Endothelial cell of umbilical vein (primary cell): ENCODE measurements around the gene CDK5. TPM values are rescaled to one million over a fixed set of nuclear protein-coding genes. Genes with fewer than 3 reads are reported as not detected.

Experiments used
- BruUV-seq: library from RNA; stranded (reverse); fragments of 400-500 nt; replicated peaks from 2 replicates; lab custom pipeline; 2021; lab: Mats Ljungman, UMichigan
- CTCF ChIA-PET: fragments of 300-600, 350-600 bp; sonication (Branson Sonifier 250); formaldehyde crosslinking; loops from one replicate; lab custom pipeline; 2021; ENCODE audit warnings: antibody characterized with exemption, inconsistent platforms; lab: Charles Lee
- POLR2A ChIA-PET: fragments of 300-600, 350-600 bp; sonication (Branson Sonifier 250); formaldehyde crosslinking; loops from one replicate; lab custom pipeline; 2021; ENCODE audit warnings: antibody characterized with exemption, inconsistent platforms; lab: Charles Lee
- DNase-seq: peaks from one replicate; pipeline ENCODE4 v3.0.0-alpha.2; 2011; ENCODE audit warnings: low read depth, low spot score
- FAIRE-seq: peaks from 2 replicates; lab custom pipeline; 2011; peaks lifted over from hg19 to GRCh38; lab: Jason Lieb, UNC
- H2AFZ ChIP-seq: 2 replicates; pipeline ENCODE4 v1.6.0; 2012; ENCODE audit warnings: low read depth, low read length, control low read depth, inconsistent platforms
- H3K27ac ChIP-seq: 2 replicates; pipeline ENCODE4 v1.5.1; 2011; ENCODE audit warnings: low read depth, mild to moderate bottlenecking, control low read depth, low read length, moderate library complexity; ENCODE audit not compliant: insufficient read depth
- H3K27me3 ChIP-seq, 2 experiments: 2 replicates each; pipeline versions ENCODE4 v1.6.0 to v1.6.1; 2011; ENCODE audit warnings: low read length in 2 of 2, mixed read lengths in 1 of 2; ENCODE audit not compliant: control insufficient read depth in 2 of 2, insufficient read depth in 2 of 2
- H3K36me3 ChIP-seq, 2 experiments: 2 replicates in 1 of 2; 3 replicates in 1 of 2; pipeline ENCODE4 v1.5.1; 2011; ENCODE audit warnings: low read length in 2 of 2, mild to moderate bottlenecking in 1 of 2, moderate library complexity in 1 of 2; ENCODE audit not compliant: control insufficient read depth in 2 of 2, insufficient read depth in 2 of 2; ENCODE audit errors: extremely low read depth in 1 of 2
- H3K4me1 ChIP-seq: 3 replicates; pipeline ENCODE4 v1.5.1; 2011; ENCODE audit warnings: mild to moderate bottlenecking, low read length; ENCODE audit not compliant: control insufficient read depth, insufficient read depth; ENCODE audit errors: extremely low read depth
- H3K4me2 ChIP-seq: 2 replicates; pipeline ENCODE4 v1.6.1; 2011; ENCODE audit warnings: low read length, control low read depth, mixed read lengths; ENCODE audit not compliant: insufficient read depth
- H3K4me3 ChIP-seq, 3 experiments: fragments of 200-600 bp in 1 of 3; sonication (generic), shearing (Covaris generic) in 1 of 3; replicated peaks in 1 of 3; 2 replicates each; pipeline ENCODE4 v1.5.1; 2011 to 2016; ENCODE audit warnings: control low read depth in 3 of 3, low read length in 3 of 3, mild to moderate bottlenecking in 2 of 3, inconsistent platforms in 1 of 3, low read depth in 1 of 3, moderate library complexity in 1 of 3; ENCODE audit not compliant: insufficient read depth in 1 of 3
- H3K79me2 ChIP-seq: 2 replicates; pipeline ENCODE4 v1.6.0; 2012; ENCODE audit warnings: low read length, inconsistent platforms; ENCODE audit not compliant: control insufficient read depth, insufficient read depth
- H3K9ac ChIP-seq: replicated peaks from 2 replicates; pipeline ENCODE3; 2011; ENCODE audit warnings: low read length, control low read depth; ENCODE audit not compliant: insufficient read depth; ENCODE audit errors: extremely low read depth
- H3K9me1 ChIP-seq: replicated peaks from 3 replicates; pipeline ENCODE4 v1.6.0; 2011; ENCODE audit warnings: mild to moderate bottlenecking, low read length; ENCODE audit not compliant: control insufficient read depth, insufficient read depth; ENCODE audit errors: extremely low read depth
- H3K9me3 ChIP-seq: replicated peaks from 2 replicates; pipeline ENCODE4 v1.5.1; 2012; ENCODE audit warnings: low read length, inconsistent platforms; ENCODE audit not compliant: control insufficient read depth, insufficient read depth
- H4K20me1 ChIP-seq: replicated peaks from 2 replicates; pipeline ENCODE3; 2011; ENCODE audit warnings: mild to moderate bottlenecking, low read length; ENCODE audit not compliant: control insufficient read depth, insufficient read depth; ENCODE audit errors: extremely low read depth
- CTCF ChIP-seq, 2 donors: IDR thresholded peaks; 1 replicate in 1 of 2; 2 replicates in 1 of 2; pipeline ENCODE4 v1.5.1; 2011; ENCODE audit warnings: low read length in 2 of 2, mild to moderate bottlenecking in 2 of 2, moderate library complexity in 2 of 2, control low read depth in 1 of 2, inconsistent platforms in 1 of 2, low read depth in 1 of 2; ENCODE audit not compliant: insufficient read depth in 1 of 2; ENCODE audit errors: extremely low read depth in 1 of 2
- EZH2 ChIP-seq: IDR thresholded peaks from 2 replicates; pipeline ENCODE4 v1.6.1; 2012; ENCODE audit warnings: borderline replicate concordance, low read depth, mild to moderate bottlenecking, moderate library complexity, low read length, inconsistent platforms; ENCODE audit not compliant: severe bottlenecking
- FOS ChIP-seq: IDR thresholded peaks from 2 replicates; pipeline ENCODE4 v1.6.1; 2011; ENCODE audit warnings: mild to moderate bottlenecking, low read length, moderate library complexity, borderline replicate concordance; ENCODE audit not compliant: insufficient read depth
- GATA2 ChIP-seq: IDR thresholded peaks from 2 replicates; pipeline ENCODE4 v1.7.0; 2011; ENCODE audit warnings: low read depth, mild to moderate bottlenecking, moderate library complexity, mixed read lengths, low read length; ENCODE audit not compliant: insufficient read length, insufficient read depth
- JUN ChIP-seq: IDR thresholded peaks from 2 replicates; pipeline ENCODE4 v1.6.1; 2011; ENCODE audit warnings: borderline replicate concordance, low read depth; ENCODE audit not compliant: insufficient read length, insufficient read depth
- MAX ChIP-seq: IDR thresholded peaks from 2 replicates; pipeline ENCODE4 v1.6.1; 2011; ENCODE audit not compliant: insufficient read depth, insufficient read length
- MYC ChIP-seq: IDR thresholded peaks from one replicate; pipeline ENCODE4 v1.6.1; 2011; ENCODE audit warnings: mild to moderate bottlenecking, low read depth, low read length
- POLR2A ChIP-seq: IDR thresholded peaks from 2 replicates; pipeline ENCODE4 v1.6.1; 2012; ENCODE audit warnings: low read depth, mild to moderate bottlenecking, control low read depth, low read length
- POLR2AphosphoS5 ChIP-seq: IDR thresholded peaks from 2 replicates; pipeline ENCODE4 v1.6.1; 2012; ENCODE audit warnings: low read depth, mild to moderate bottlenecking, control low read depth, low read length, moderate library complexity; ENCODE audit not compliant: insufficient read depth
- dilution Hi-C: fragments of 300-500 bp; cut with MboI; formaldehyde crosslinking; loops from one replicate; pipeline ENCODE4 v1.15.0; 2019; ENCODE audit warnings: low sequenced_read_pairs; ENCODE audit not compliant: extremely low pct_ligation_motif_present
- intact Hi-C: fragments of 100-400 bp; cut with micrococcal nuclease; formaldehyde crosslinking; loops from one replicate; pipeline ENCODE4 v1.10.0; 2022
- polyA plus RNA-seq, 4 experiments: library from polyadenylated mRNA; depleted of rRNA in 3 of 4; stranded (reverse) in 3 of 4; unstranded in 1 of 4; fragments of >200 nt; gene quantifications; 2 replicates each; pipeline versions ENCODE4 v1.2.1 to v1.2.3, GENCODE V29; 2011 to 2012; ENCODE audit warnings: missing spikeins in 1 of 4
- total RNA-seq: library from RNA; stranded (reverse); gene quantifications from 2 replicates; pipeline ENCODE4 v1.2.3, GENCODE V29; 2021

Gene CDK5
- total and polyA plus RNA-seq, 2 donors (not counting 3 experiments of a cell fraction or from before 2014, with no cell fraction given): 16.5 to 38.3 TPM

GRCh38 chr7:151016942-151017341, 40.8 kb downstream of the CDK5 start:
- no peak overlapping the region for H3K4me3 ChIP-seq
- peaks cover 0 to 16% of the 10 kb centered on the region in 2 experiments for H3K36me3 ChIP-seq
- intact Hi-C loops (no loop called here), dilution Hi-C loops (no loop called here)
- ChIA-PET CTCF (interaction anchor here (0.7 to 8.8 kb wide), 6 partner anchors 9 to 119 kb away, joined by 3 to 107 read pairs (median 8); no protein-coding TSS in a partner anchor), POLR2A (no interaction called here)
- no peak overlapping the region for H3K4me2 ChIP-seq
- no peak overlapping the region for H2AFZ ChIP-seq
- H3K79me2 ChIP-seq: no peaks in the 10 kb centered on the region
- peaks cover 15% of the 10 kb centered on the region for H3K4me1 ChIP-seq
- no peak for FAIRE-seq
- H4K20me1 ChIP-seq: no peaks in the 10 kb centered on the region
- no peak for DNase-seq
- no peaks in the 10 kb centered on the region for H3K9me1 ChIP-seq
- no peak overlapping the region for H3K9ac ChIP-seq
- H3K27ac ChIP-seq: no peak overlapping the region
- no peak for TF ChIP-seq JUN
- TF ChIP-seq GATA2: no peak
- TF ChIP-seq POLR2AphosphoS5: no peak
- TF ChIP-seq POLR2A: no peak
- no peak for TF ChIP-seq FOS
- TF ChIP-seq MAX: no peak
- no peak for TF ChIP-seq EZH2
- no peak for TF ChIP-seq CTCF (IDR thresholded peaks at IDR 0.05; ENCODE audit: extremely low read depth in 1 of 2, insufficient read depth in 1 of 2, low read depth in 1 of 2, low read length in 2 of 2)
- TF ChIP-seq MYC: no peak
- H3K9me3 ChIP-seq: no peaks in the 10 kb centered on the region
- no TSS peak for BruUV-seq
- H3K27me3 ChIP-seq: peaks cover 10 to 14% of the 10 kb centered on the region in 2 experiments
